GM12878 (cell line): ENCODE data around the gene IFNL2. TPM values are rescaled to one million over a fixed set of nuclear protein-coding genes. Genes with fewer than 3 reads are reported as not detected.

Experiments used
- BHLHE40 ChIP-seq, 2 experiments: fragments of 450-650 bp in 1 of 2; IDR thresholded peaks; 2 replicates each; pipeline ENCODE4 v1.6.1; 2011 to 2017; ENCODE audit warnings: low read depth in 2 of 2, borderline replicate concordance in 1 of 2, improper control_type of control experiment in 1 of 2, low read length in 1 of 2, mild to moderate bottlenecking in 1 of 2
- EP300 ChIP-seq, 2 experiments: fragments of 150-350 bp in 1 of 2; IDR thresholded peaks; 2 replicates each; pipeline ENCODE4 v1.6.1; 2011 to 2012; ENCODE audit warnings: low read depth in 2 of 2, low read length in 2 of 2, borderline replicate concordance in 1 of 2, improper control_type of control experiment in 1 of 2, inconsistent platforms in 1 of 2; ENCODE audit not compliant: control insufficient read depth in 1 of 2
- EZH2 ChIP-seq: IDR thresholded peaks from 2 replicates; pipeline ENCODE4 v1.6.1; 2012; ENCODE audit warnings: low read depth, mild to moderate bottlenecking, control low read depth, inconsistent platforms, low read length, borderline replicate concordance; ENCODE audit not compliant: control insufficient read depth
- NR2C1 ChIP-seq: fragments of 450-650 bp; IDR thresholded peaks from 2 replicates; pipeline ENCODE4 v1.6.1; 2017; ENCODE audit warnings: antibody characterized with exemption, mild to moderate bottlenecking, moderate library complexity
- NR2F1 ChIP-seq: fragments of 450-650 bp; conservative IDR thresholded peaks from 2 replicates; pipeline ENCODE4 v1.6.1; 2017; ENCODE audit warnings: mild to moderate bottlenecking
- YY1 ChIP-seq: IDR thresholded peaks from 2 replicates; pipeline ENCODE4 v1.6.1; 2011; ENCODE audit warnings: low read depth, mild to moderate bottlenecking, low read length
- ZNF622 ChIP-seq: fragments of 450-650 bp; IDR thresholded peaks from 2 replicates; pipeline ENCODE4 v1.6.1; 2017; ENCODE audit warnings: mild to moderate bottlenecking, inconsistent platforms
- polyA plus RNA-seq, 11 experiments: library from polyadenylated mRNA; depleted of rRNA in 4 of 11; unstranded in 6 of 11; stranded (reverse) in 5 of 11; fragments of >200 nt; fragmentation: Nextera tagmentation in 4 of 11; fragmentation: Illumina TruSeq in 1 of 11; extraction: Ambion mirVana in 4 of 11; extraction: Trizol in 1 of 11; gene quantifications; 1 replicate in 1 of 11; 2 replicates in 10 of 11; pipeline versions ENCODE4 v1.2.1 to v1.2.3, GENCODE V29; 2011 to 2016; ENCODE audit warnings: inconsistent platforms in 2 of 11, missing spikeins in 2 of 11, low read depth in 1 of 11
- total RNA-seq, 4 experiments: library from RNA; depleted of rRNA in 3 of 4; stranded (reverse); fragments of >200 nt in 3 of 4; fragmentation: Illumina TruSeq in 1 of 4; extraction: Trizol in 1 of 4; gene quantifications; 2 replicates each; pipeline versions ENCODE4 v1.2.1 to v1.2.3, GENCODE V29; 2013 to 2021
- TF ChIP-seq, protein P1 (sequence below): fragments of 450-650 bp; IDR thresholded peaks from 2 replicates; pipeline ENCODE4 v1.6.1; 2017; ENCODE audit warnings: low read depth, mild to moderate bottlenecking, moderate library complexity
- TF ChIP-seq, protein P2 (sequence below): IDR thresholded peaks from 2 replicates; pipeline ENCODE4 v1.6.1; 2011; ENCODE audit warnings: mild to moderate bottlenecking, low read depth, low read length, moderate library complexity; ENCODE audit not compliant: insufficient replicate concordance
- TF ChIP-seq, protein P3 (sequence below): IDR thresholded peaks from 2 replicates; pipeline ENCODE4 v1.6.1; 2011; ENCODE audit warnings: low read depth, low read length, improper control_type of control experiment, borderline replicate concordance

The IFNL2 gene
- total and polyA plus RNA-seq, 10 of the 15 experiments (the other 5 are each of a cell fraction or from before 2014, with no cell fraction given): 0.24 TPM; not detected in 9

DNA sequence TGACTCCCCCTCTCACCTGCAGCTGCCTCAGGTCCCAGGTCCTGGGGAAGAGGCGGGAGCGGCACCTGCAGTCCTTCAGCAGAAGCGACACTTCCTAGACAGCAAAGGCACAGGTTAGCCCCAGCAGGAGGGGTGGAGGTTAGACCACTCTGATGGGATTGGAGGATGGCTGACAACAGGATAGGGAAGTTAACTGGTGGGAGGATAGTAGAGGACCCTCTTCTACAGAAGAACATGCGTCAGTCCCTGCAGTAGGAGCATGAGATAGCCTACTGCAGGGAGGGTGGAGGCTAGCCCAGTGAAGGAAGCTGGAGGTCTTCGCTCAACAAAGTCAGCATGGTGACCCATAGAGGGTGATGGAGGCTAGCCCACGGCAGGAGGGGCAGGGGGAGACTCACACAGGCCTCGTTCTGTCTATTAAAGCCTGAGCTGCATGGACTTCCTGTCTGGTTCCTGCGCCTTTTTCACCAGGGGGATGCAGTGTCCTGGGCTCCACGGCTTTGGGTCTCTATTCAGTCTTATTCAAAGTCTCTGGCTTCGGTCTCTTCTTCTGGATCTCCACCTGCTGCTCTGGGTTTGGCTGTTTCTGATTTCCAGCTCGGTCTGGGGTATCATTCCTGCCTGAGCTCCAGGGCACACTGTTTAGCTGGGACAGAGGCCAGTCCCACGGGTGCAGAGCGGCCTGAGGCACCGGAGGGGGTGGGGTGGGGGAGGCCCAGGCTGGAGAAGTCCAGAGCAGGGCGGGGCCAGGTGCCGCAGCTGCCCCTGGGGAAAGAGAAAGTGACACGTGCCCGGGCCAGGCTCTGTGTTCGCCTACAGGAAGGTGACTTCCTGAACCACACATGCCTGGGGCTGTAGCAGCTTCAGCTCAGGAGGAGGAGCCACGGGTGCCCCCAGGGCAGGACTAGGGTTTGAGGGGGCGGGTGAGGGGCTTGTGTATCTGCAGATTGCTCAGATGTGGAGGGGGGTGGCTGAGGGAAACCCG lies 30.7 kb upstream of the IFNL2 start (continued):
- TF ChIP-seq NR2C1 (no peak), NR2F1 (no peak), YY1 (no peak), BHLHE40 (IDR thresholded peaks at IDR 0.05; ENCODE audit: borderline replicate concordance in 1 of 2, low read depth in 2 of 2, low read length in 1 of 2) (peak; percentile 94 to 95), EZH2 (no peak), EP300 (IDR thresholded peaks at IDR 0.05; ENCODE audit: borderline replicate concordance in 1 of 2, control insufficient read depth in 1 of 2, low read depth in 2 of 2, low read length in 2 of 2) (no peak), ZNF622 (no peak)
- TF ChIP-seq, protein P1, sequence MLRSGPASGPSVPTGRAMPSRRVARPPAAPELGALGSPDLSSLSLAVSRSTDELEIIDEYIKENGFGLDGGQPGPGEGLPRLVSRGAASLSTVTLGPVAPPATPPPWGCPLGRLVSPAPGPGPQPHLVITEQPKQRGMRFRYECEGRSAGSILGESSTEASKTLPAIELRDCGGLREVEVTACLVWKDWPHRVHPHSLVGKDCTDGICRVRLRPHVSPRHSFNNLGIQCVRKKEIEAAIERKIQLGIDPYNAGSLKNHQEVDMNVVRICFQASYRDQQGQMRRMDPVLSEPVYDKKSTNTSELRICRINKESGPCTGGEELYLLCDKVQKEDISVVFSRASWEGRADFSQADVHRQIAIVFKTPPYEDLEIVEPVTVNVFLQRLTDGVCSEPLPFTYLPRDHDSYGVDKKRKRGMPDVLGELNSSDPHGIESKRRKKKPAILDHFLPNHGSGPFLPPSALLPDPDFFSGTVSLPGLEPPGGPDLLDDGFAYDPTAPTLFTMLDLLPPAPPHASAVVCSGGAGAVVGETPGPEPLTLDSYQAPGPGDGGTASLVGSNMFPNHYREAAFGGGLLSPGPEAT: no peak
- TF ChIP-seq, protein P2, sequence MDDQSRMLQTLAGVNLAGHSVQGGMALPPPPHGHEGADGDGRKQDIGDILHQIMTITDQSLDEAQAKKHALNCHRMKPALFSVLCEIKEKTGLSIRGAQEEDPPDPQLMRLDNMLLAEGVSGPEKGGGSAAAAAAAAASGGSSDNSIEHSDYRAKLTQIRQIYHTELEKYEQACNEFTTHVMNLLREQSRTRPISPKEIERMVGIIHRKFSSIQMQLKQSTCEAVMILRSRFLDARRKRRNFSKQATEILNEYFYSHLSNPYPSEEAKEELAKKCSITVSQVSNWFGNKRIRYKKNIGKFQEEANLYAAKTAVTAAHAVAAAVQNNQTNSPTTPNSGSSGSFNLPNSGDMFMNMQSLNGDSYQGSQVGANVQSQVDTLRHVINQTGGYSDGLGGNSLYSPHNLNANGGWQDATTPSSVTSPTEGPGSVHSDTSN: no peak
- TF ChIP-seq, protein P3, sequence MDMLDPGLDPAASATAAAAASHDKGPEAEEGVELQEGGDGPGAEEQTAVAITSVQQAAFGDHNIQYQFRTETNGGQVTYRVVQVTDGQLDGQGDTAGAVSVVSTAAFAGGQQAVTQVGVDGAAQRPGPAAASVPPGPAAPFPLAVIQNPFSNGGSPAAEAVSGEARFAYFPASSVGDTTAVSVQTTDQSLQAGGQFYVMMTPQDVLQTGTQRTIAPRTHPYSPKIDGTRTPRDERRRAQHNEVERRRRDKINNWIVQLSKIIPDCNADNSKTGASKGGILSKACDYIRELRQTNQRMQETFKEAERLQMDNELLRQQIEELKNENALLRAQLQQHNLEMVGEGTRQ: peak; percentile 37
